Cerebellar nuclear complex (tissue), 1 donor: ENCODE results near the gene SPI1.
"Not testable (repeated sequence)": the region's sequence is repeated elsewhere in the genome, so short reads cannot be mapped to it uniquely, and the experiment has no call there.

Experiments
- DNase-seq, 2 experiments: peaks; one replicate each; lab custom pipeline; 2025; lab: John Stamatoyannopoulos, UW

The SPI1 gene

GRCh38 chr11:47324520-47324919, 53.8 kb downstream of the SPI1 start:
- DNase-seq: no peak

- DNase-seq: no peak
These were observed 60.2 kb downstream of the SPI1 start for GRCh38 chr11:47318166-47318565.

GRCh38 chr11:47317064-47317828, 61.1 kb downstream of the SPI1 start:
- no peak for DNase-seq

- not testable (repeated sequence) for DNase-seq
These were observed 61.8 kb downstream of the SPI1 start for GRCh38 chr11:47316501-47316900.

GRCh38 chr11:47314992-47315391, 63.4 kb downstream of the SPI1 start:
- DNase-seq: no peak

GRCh38 chr11:47308050-47308823, 70.1 kb downstream of the SPI1 start:
- no peak for DNase-seq

- DNase-seq: no peak
These were observed 71.9 kb downstream of the SPI1 start for GRCh38 chr11:47306484-47306844.

GRCh38 chr11:47305734-47306483, 72.4 kb downstream of the SPI1 start:
- DNase-seq: no peak
